ENCODE results near the gene BOD1L1.

DNA sequence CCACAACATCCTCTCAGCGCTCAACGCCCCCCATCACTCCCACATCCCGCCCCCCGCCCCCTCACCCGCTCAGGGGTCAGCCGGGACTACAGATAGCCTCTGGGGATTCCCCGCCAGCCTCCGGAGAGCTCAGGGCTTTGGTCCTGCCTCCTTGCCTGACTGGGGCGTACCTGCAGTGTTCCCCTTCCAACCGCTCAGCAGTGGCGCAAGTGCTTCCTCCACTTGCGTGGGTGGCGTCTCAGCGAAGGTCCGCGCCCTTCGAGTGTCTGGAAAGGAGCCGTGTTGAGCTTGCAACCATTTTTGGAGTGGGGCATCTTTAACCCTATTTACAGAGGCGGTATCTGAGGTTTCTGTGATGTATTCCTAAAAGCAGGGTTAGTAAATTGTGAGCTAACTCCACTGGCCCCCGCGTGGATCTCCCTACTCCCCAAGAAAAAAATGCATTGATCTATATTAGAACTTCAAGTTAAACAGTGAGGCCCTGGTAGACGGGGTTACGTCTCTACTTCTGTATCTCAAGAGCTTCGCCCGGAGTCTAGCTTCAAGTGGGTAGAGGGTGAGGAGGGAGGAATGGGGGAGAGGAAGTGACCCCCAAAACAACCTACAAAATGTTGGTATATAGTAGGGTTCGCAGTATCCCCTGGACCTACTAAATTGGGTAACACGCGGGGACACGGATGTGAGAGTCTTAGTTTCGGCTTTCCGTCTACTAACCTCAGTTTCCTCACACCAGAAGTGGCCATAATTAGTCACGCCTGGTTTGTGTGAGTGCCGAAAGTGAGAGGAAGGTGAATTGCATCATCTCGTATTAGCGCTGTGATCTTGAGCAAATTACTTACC lies 99.3 kb downstream of the BOD1L1 start:
- TF ChIP-seq, protein P1, sequence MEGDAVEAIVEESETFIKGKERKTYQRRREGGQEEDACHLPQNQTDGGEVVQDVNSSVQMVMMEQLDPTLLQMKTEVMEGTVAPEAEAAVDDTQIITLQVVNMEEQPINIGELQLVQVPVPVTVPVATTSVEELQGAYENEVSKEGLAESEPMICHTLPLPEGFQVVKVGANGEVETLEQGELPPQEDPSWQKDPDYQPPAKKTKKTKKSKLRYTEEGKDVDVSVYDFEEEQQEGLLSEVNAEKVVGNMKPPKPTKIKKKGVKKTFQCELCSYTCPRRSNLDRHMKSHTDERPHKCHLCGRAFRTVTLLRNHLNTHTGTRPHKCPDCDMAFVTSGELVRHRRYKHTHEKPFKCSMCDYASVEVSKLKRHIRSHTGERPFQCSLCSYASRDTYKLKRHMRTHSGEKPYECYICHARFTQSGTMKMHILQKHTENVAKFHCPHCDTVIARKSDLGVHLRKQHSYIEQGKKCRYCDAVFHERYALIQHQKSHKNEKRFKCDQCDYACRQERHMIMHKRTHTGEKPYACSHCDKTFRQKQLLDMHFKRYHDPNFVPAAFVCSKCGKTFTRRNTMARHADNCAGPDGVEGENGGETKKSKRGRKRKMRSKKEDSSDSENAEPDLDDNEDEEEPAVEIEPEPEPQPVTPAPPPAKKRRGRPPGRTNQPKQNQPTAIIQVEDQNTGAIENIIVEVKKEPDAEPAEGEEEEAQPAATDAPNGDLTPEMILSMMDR (IDR thresholded peaks at IDR 0.05; ENCODE audit: low read length) = no peak
- no peak for TF ChIP-seq EZH2 (IDR thresholded peaks at IDR 0.05; ENCODE audit: borderline replicate concordance, low read length)
